GM20000 (cell line): ENCODE measurements around the gene SERPINF2.
"Not testable (repeated sequence)": the region's sequence is repeated elsewhere in the genome, so short reads cannot be mapped to it uniquely, and the experiment has no call there.

Experiments
- DNase-seq: peaks from one replicate; pipeline ENCODE4 v3.0.0; 2012; ENCODE audit warnings: low spot score
- TF ChIP-seq, protein P1 (sequence below): IDR thresholded peaks from 2 replicates; pipeline ENCODE4 v1.5.1; 2012; ENCODE audit warnings: mild to moderate bottlenecking, control low read depth; ENCODE audit errors: extremely low read depth, missing control alignments

Gene SERPINF2

GRCh38 chr17:1764284-1764683, 21.6 kb downstream of the SERPINF2 start:
- TF ChIP-seq, protein P1, sequence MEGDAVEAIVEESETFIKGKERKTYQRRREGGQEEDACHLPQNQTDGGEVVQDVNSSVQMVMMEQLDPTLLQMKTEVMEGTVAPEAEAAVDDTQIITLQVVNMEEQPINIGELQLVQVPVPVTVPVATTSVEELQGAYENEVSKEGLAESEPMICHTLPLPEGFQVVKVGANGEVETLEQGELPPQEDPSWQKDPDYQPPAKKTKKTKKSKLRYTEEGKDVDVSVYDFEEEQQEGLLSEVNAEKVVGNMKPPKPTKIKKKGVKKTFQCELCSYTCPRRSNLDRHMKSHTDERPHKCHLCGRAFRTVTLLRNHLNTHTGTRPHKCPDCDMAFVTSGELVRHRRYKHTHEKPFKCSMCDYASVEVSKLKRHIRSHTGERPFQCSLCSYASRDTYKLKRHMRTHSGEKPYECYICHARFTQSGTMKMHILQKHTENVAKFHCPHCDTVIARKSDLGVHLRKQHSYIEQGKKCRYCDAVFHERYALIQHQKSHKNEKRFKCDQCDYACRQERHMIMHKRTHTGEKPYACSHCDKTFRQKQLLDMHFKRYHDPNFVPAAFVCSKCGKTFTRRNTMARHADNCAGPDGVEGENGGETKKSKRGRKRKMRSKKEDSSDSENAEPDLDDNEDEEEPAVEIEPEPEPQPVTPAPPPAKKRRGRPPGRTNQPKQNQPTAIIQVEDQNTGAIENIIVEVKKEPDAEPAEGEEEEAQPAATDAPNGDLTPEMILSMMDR = no peak
- no peak for DNase-seq

DNA sequence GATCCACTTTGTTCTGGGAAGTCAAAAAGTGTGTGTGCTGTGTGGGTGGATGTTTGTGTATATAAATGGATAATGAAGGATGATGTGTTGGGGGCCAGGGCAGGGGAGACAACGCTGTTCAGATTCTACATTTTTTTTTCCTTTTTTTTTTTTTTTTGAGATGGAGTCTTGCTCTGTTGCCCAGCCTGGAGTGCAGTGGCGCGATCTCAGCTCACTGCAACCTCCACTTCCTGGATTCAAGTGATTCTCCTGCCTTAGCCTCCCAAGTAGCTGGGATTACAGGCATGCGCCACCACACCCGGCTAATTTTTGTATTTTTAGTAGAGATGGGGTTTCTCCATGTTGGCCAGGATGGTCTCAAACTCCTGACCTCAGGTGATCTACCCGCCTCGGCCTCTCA, 22.0 kb downstream of the SERPINF2 start:
- not testable (repeated sequence) for DNase-seq

GRCh38 chr17:1765576-1765975, 22.9 kb downstream of the SERPINF2 start:
- TF ChIP-seq, protein P1 = no peak
- no peak for DNase-seq

DNA sequence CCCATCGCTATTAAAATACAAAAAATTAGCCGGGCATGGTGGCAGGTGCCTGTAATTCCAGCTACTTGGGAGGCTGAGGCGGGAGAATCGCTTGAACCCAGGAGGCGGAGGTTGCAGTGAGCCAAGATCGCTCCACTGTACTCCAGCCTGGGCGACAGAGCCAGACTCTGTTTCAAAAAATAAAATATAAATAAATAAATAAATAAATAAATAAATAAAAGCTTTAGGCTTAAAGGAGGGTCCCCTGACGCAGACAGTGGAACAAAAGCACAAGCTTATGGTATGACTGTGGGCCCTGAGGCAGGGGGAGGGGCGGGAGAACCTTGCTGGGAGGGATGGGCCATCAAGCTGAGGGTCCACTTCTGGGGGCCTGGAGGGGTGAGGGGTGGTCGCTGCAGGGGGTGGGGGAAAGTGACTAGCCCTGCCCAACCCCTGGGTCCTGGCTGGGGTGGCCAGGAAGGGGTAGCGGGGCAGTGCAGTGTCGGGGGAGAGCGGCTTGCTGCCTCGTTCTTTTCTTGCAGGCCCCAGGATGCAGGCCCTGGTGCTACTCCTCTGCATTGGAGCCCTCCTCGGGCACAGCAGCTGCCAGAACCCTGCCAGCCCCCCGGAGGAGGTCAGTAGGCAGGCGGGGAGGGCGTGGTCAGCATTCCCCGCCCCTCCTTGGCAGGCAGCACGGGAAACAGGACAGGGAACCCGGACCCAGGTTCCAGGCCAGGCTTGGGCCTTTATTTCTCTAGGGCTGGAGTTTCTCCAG, 23.9 kb downstream of the SERPINF2 start:
- TF ChIP-seq, protein P1 = no peak
- no peak for DNase-seq

GRCh38 chr17:1767358-1767757, 24.7 kb downstream of the SERPINF2 start:
- DNase-seq = no peak
- TF ChIP-seq, protein P1 = no peak

- DNase-seq = no peak
- TF ChIP-seq, protein P1 = no peak
These were observed 27.3 kb downstream of the SERPINF2 start for GRCh38 chr17:1769822-1770477.

- not testable (repeated sequence) for DNase-seq
These were observed 30.5 kb downstream of the SERPINF2 start for GRCh38 chr17:1773000-1773695.

- DNase-seq = no peak
- TF ChIP-seq, protein P1 = no peak
These were observed 31.1 kb downstream of the SERPINF2 start for GRCh38 chr17:1773696-1774181.
